HepG2 (cell line): ENCODE measurements around the gene ACTN4. TPM values are rescaled to one million over a fixed set of nuclear protein-coding genes. Genes with fewer than 3 reads are reported as not detected.
A peak's percentile ranks its signal among the peaks of the same experiment; 100 is the strongest.

Source experiments
- ARID4A ChIP-seq: sonication (generic); formaldehyde crosslinking; IDR thresholded peaks from 2 replicates; pipeline ENCODE4 v1.5.0; 2020; ENCODE audit warnings: mild to moderate bottlenecking, missing genetic modification reagents, borderline replicate concordance
- ASH2L ChIP-seq: fragments of 300-600, 200-600 bp; sonication (generic); IDR thresholded peaks from 2 replicates; pipeline ENCODE4 v1.7.0; 2017; ENCODE audit warnings: low read depth, mild to moderate bottlenecking, moderate library complexity, mixed read lengths, low read length; ENCODE audit not compliant: insufficient read length
- BCL3 ChIP-seq: sonication (generic); formaldehyde crosslinking; IDR thresholded peaks from 2 replicates; pipeline ENCODE4 v1.5.1; 2020; ENCODE audit warnings: mild to moderate bottlenecking, missing genetic modification reagents, moderate library complexity
- FUBP1 ChIP-seq: sonication (generic); formaldehyde crosslinking; IDR thresholded peaks from 2 replicates; pipeline ENCODE4 v1.5.1; 2020; ENCODE audit warnings: missing genetic modification reagents, mild to moderate bottlenecking, borderline replicate concordance
- HCFC1 ChIP-seq: fragments of 150-350 bp; IDR thresholded peaks from 2 replicates; pipeline ENCODE4 v1.6.1; 2014; ENCODE audit warnings: low read depth, low read length
- HDAC2 ChIP-seq: sonication (generic); formaldehyde crosslinking; IDR thresholded peaks from 2 replicates; pipeline ENCODE4 v1.4.0; 2020; ENCODE audit warnings: missing genetic modification reagents
- MTA1 ChIP-seq: sonication (generic); formaldehyde crosslinking; IDR thresholded peaks from 2 replicates; pipeline ENCODE4 v1.4.0; 2020; ENCODE audit warnings: missing genetic modification reagents, mild to moderate bottlenecking, borderline replicate concordance
- MTF2 ChIP-seq: sonication (generic); formaldehyde crosslinking; IDR thresholded peaks from 2 replicates; pipeline ENCODE4 v1.5.0; 2020; ENCODE audit warnings: missing genetic modification reagents, borderline replicate concordance
- NFE2L1 ChIP-seq: sonication (generic); formaldehyde crosslinking; IDR thresholded peaks from 2 replicates; pipeline ENCODE4 v1.4.0; 2020; ENCODE audit warnings: missing genetic modification reagents, mild to moderate bottlenecking, borderline replicate concordance
- NR2C2 ChIP-seq: sonication (generic); formaldehyde crosslinking; IDR thresholded peaks from 2 replicates; pipeline ENCODE4 v1.4.0; 2020; ENCODE audit warnings: missing genetic modification reagents, mild to moderate bottlenecking, moderate library complexity, borderline replicate concordance
- PRDM4 ChIP-seq: sonication (generic); formaldehyde crosslinking; IDR thresholded peaks from 2 replicates; pipeline ENCODE4 v1.9.0; 2021; ENCODE audit warnings: missing genetic modification reagents, borderline replicate concordance
- SETDB1 ChIP-seq: sonication (generic); formaldehyde crosslinking; IDR thresholded peaks from 2 replicates; pipeline ENCODE4 v1.5.1; 2020; ENCODE audit warnings: missing genetic modification reagents, mild to moderate bottlenecking, borderline replicate concordance
- SOX13 ChIP-seq, 3 experiments: fragments of 450-650 bp in 1 of 3; sonication (generic) in 1 of 3; formaldehyde crosslinking in 1 of 3; IDR thresholded peaks in 2 of 3; conservative IDR thresholded peaks in 1 of 3; 2 replicates each; pipeline versions ENCODE4 v1.5.0 to v1.6.1; 2016 to 2020; ENCODE audit warnings: antibody characterized with exemption in 1 of 3, mild to moderate bottlenecking in 1 of 3, missing compliant biosample characterization in 1 of 3, missing genetic modification reagents in 1 of 3, moderate library complexity in 1 of 3
- SPEN ChIP-seq: sonication (generic); formaldehyde crosslinking; IDR thresholded peaks from 2 replicates; pipeline ENCODE4 v1.5.1; 2020; ENCODE audit warnings: low read depth, mild to moderate bottlenecking, missing genetic modification reagents
- ZNF24 ChIP-seq: fragments of 450-650 bp; IDR thresholded peaks from 2 replicates; pipeline ENCODE4 v1.6.1; 2017; ENCODE audit warnings: antibody characterized with exemption, mild to moderate bottlenecking
- ZNF841 ChIP-seq: sonication (generic); formaldehyde crosslinking; IDR thresholded peaks from 2 replicates; pipeline ENCODE4 v1.8.1; 2023; ENCODE audit warnings: missing genetic modification reagents, borderline replicate concordance
- ZSCAN9 ChIP-seq: IDR thresholded peaks from 2 replicates; pipeline ENCODE4 v1.6.1; 2016; ENCODE audit warnings: borderline replicate concordance
- polyA plus RNA-seq, 8 experiments: library from polyadenylated mRNA; depleted of rRNA in 3 of 8; stranded (reverse) in 7 of 8; unstranded in 1 of 8; fragments of >200 nt; fragmentation: Illumina TruSeq in 4 of 8; extraction: Trizol in 4 of 8; gene quantifications; 2 replicates each; pipeline versions ENCODE4 v1.2.1 to v1.2.3, GENCODE V29; 2011 to 2016; ENCODE audit warnings: low read depth in 4 of 8, missing spikeins in 1 of 8, mixed read lengths in 1 of 8; ENCODE audit not compliant: insufficient read depth in 1 of 8
- total RNA-seq, 5 experiments: library from RNA; depleted of rRNA; stranded (reverse); fragments of >200 nt; fragmentation: Illumina TruSeq; extraction: Trizol; gene quantifications; 2 replicates each; pipeline ENCODE4 v1.2.3, GENCODE V29; 2016; ENCODE audit warnings: low read depth in 1 of 5

The ACTN4 gene
- total and polyA plus RNA-seq, 2 of the 13 experiments (the other 11 are each of a cell fraction or from before 2014, with no cell fraction given), result 171 to 192 TPM

- no peak for TF ChIP-seq NR2C2
- TF ChIP-seq SETDB1 (CRISPR knock-in tag), result no peak
- TF ChIP-seq ASH2L, result peak; percentile 18
- TF ChIP-seq PRDM4 (CRISPR knock-in tag), result no peak
- no peak for TF ChIP-seq FUBP1
- 0 out of 2 replicates have a peak, but pooled peaks have one; percentile 54 for TF ChIP-seq HDAC2 (CRISPR knock-in tag)
- TF ChIP-seq SOX13 (IDR thresholded peaks at IDR 0.05), result no peak
- TF ChIP-seq SOX13 (CRISPR knock-in tag; conservative IDR thresholded peaks at IDR 0.05 in 1 of 2, IDR thresholded peaks at IDR 0.05 in 1 of 2), result peak in 1 of 2 experiments; percentile 76; a peak in 2 of 4 replicates
- TF ChIP-seq ZNF841, result no peak
- TF ChIP-seq ARID4A, result no peak; the same call in 1 of the 2 replicates
- TF ChIP-seq HCFC1, result no peak
- TF ChIP-seq MTA1, result no peak
- no peak for TF ChIP-seq BCL3 (CRISPR knock-in tag)
- TF ChIP-seq MTF2 (CRISPR knock-in tag), result no peak
- TF ChIP-seq ZNF24, result no peak
- no peak for TF ChIP-seq SPEN (CRISPR knock-in tag)
- TF ChIP-seq NFE2L1 (CRISPR knock-in tag), result no peak
- TF ChIP-seq ZSCAN9, result peak; percentile 44; the same call in 1 of the 2 replicates
Observed at GRCh38 chr19:38658462-38659306, 11.2 kb downstream of the ACTN4 start (continued).
